Nephron progenitor cell (in vitro differentiated cells): Measurements from ENCODE around the gene MRPL48.

ENCODE experiments used
- DNase-seq: peaks from one replicate; pipeline ENCODE4 v3.0.0; 2021
- H3K27ac Mint-ChIP-seq: 2 replicates; pipeline ENCODE4 v1.8.0; 2021; ENCODE audit warnings: mild to moderate bottlenecking, moderate library complexity, mixed read lengths
- H3K27me3 Mint-ChIP-seq: 2 replicates; pipeline ENCODE4 v1.8.0; 2021; ENCODE audit warnings: mild to moderate bottlenecking, low read depth, mixed read lengths; ENCODE audit not compliant: poor library complexity
- H3K36me3 Mint-ChIP-seq: 2 replicates; pipeline ENCODE4 v1.8.0; 2021; ENCODE audit warnings: low read depth, mixed read lengths
- H3K4me1 Mint-ChIP-seq: 2 replicates; pipeline ENCODE4 v1.8.0; 2021; ENCODE audit warnings: mixed read lengths
- H3K4me3 Mint-ChIP-seq: 2 replicates; pipeline ENCODE4 v1.8.0; 2021; ENCODE audit warnings: mild to moderate bottlenecking, moderate library complexity, mixed read lengths
- H3K9me3 Mint-ChIP-seq: 2 replicates; pipeline ENCODE4 v1.8.0; 2021; ENCODE audit warnings: mild to moderate bottlenecking, moderate library complexity, mixed read lengths
- CTCF ChIP-seq: fragments of 200-600 bp; sonication (generic); IDR thresholded peaks from 2 replicates; pipeline ENCODE4 v1.5.0; 2021; ENCODE audit warnings: antibody characterized with exemption

The MRPL48 gene

GRCh38 chr11:73869332-73869949 lies 81.8 kb downstream of the MRPL48 start:
- Mint-ChIP-seq H3K9me3 (no peaks in the 10 kb centered on the region), H3K27ac (peak overlapping the region; percentile 82), H3K4me1 (peaks cover 15% of the 10 kb centered on the region), H3K27me3 (no peaks in the 10 kb centered on the region), H3K36me3 (peaks cover 45% of the 10 kb centered on the region), H3K4me3 (no peak overlapping the region)
- no peak for TF ChIP-seq CTCF
- DNase-seq: no peak

GRCh38 chr11:73870261-73870660 lies 82.6 kb downstream of the MRPL48 start:
- no peak for DNase-seq
- peaks cover 23% of the 10 kb centered on the region for H3K4me1 Mint-ChIP-seq
- no peaks in the 10 kb centered on the region for H3K9me3 Mint-ChIP-seq
- peak overlapping the region; percentile 40 for H3K27ac Mint-ChIP-seq
- no peaks in the 10 kb centered on the region for H3K27me3 Mint-ChIP-seq
- no peak for TF ChIP-seq CTCF
- H3K4me3 Mint-ChIP-seq: no peak overlapping the region
- H3K36me3 Mint-ChIP-seq: peaks cover 43% of the 10 kb centered on the region

GRCh38 chr11:73872749-73873357 lies 85.2 kb downstream of the MRPL48 start:
- Mint-ChIP-seq H3K4me3 (no peak overlapping the region), H3K4me1 (peaks cover 26% of the 10 kb centered on the region), H3K9me3 (no peaks in the 10 kb centered on the region), H3K27me3 (no peaks in the 10 kb centered on the region), H3K27ac (no peak overlapping the region), H3K36me3 (peaks cover 37% of the 10 kb centered on the region)
- no peak for TF ChIP-seq CTCF
- DNase-seq: no peak

GRCh38 chr11:73875380-73875779 lies 87.7 kb downstream of the MRPL48 start:
- no peaks in the 10 kb centered on the region for H3K9me3 Mint-ChIP-seq
- TF ChIP-seq CTCF: no peak
- H3K4me3 Mint-ChIP-seq: peak overlapping the region; percentile 99
- H3K4me1 Mint-ChIP-seq: peaks cover 31% of the 10 kb centered on the region
- H3K36me3 Mint-ChIP-seq: peaks cover 44% of the 10 kb centered on the region
- no peak for DNase-seq
- H3K27me3 Mint-ChIP-seq: no peaks in the 10 kb centered on the region
- H3K27ac Mint-ChIP-seq: peak overlapping the region; percentile 100

- Mint-ChIP-seq H3K36me3 (peaks cover 44% of the 10 kb centered on the region), H3K27me3 (no peaks in the 10 kb centered on the region), H3K4me1 (peaks cover 31% of the 10 kb centered on the region), H3K27ac (peak overlapping the region; percentile 100), H3K4me3 (peak overlapping the region; percentile 99), H3K9me3 (no peaks in the 10 kb centered on the region)
- DNase-seq: peak; percentile 16
- TF ChIP-seq CTCF: no peak
Observed at GRCh38 chr11:73875840-73876239, 88.2 kb downstream of the MRPL48 start.
